Kidney capillary endothelial cell (primary cell): ENCODE measurements around the gene MGME1.
A peak's percentile ranks its signal among the peaks of the same experiment; 100 is the strongest.
"Not testable (repeated sequence)": the region's sequence is repeated elsewhere in the genome, so short reads cannot be mapped to it uniquely, and the experiment has no call there.

Source experiments
- DNase-seq: peaks from one replicate; pipeline ENCODE4 v3.0.0-alpha.2; 2018; ENCODE audit warnings: low spot score

The MGME1 gene

GRCh38 chr20:17960400-17960885 is 8.4 kb upstream of the MGME1 start:
- not testable (repeated sequence) for DNase-seq

- DNase-seq: no peak
Measured at GRCh38 chr20:17960927-17961586, 7.8 kb upstream of the MGME1 start.

GRCh38 chr20:17961587-17961940 is 7.3 kb upstream of the MGME1 start:
- no peak for DNase-seq

GRCh38 chr20:17963114-17963897 is 5.5 kb upstream of the MGME1 start:
- DNase-seq: no peak

GRCh38 chr20:17964073-17964472 is 4.7 kb upstream of the MGME1 start:
- DNase-seq: no peak

- DNase-seq: no peak
Measured at GRCh38 chr20:17964632-17965031, 4.2 kb upstream of the MGME1 start.

GRCh38 chr20:17965042-17965697 is 3.6 kb upstream of the MGME1 start:
- no peak for DNase-seq

- DNase-seq: peak; percentile 63
Measured at GRCh38 chr20:17966432-17967310, 2.1 kb upstream of the MGME1 start.

GRCh38 chr20:17967521-17968365 is 1.1 kb upstream of the MGME1 start:
- no peak for DNase-seq

- DNase-seq: peak; percentile 36
Measured at GRCh38 chr20:17969278-17969883, 563 bp downstream of the MGME1 start.

- peak; percentile 83 for DNase-seq
Measured at GRCh38 chr20:17969884-17970409, 1.1 kb downstream of the MGME1 start.

- DNase-seq: no peak
Measured at GRCh38 chr20:17971300-17972013, 2.6 kb downstream of the MGME1 start.

- no peak for DNase-seq
Measured at GRCh38 chr20:17972121-17972520, 3.3 kb downstream of the MGME1 start.

- DNase-seq: no peak
Measured at GRCh38 chr20:17976305-17976704, 7.5 kb downstream of the MGME1 start.

GRCh38 chr20:17985388-17986018 is 16.7 kb downstream of the MGME1 start:
- no peak for DNase-seq

- no peak for DNase-seq
Measured at GRCh38 chr20:17987988-17988387, 19.2 kb downstream of the MGME1 start.

GRCh38 chr20:17990278-17990972 is 21.6 kb downstream of the MGME1 start:
- DNase-seq: no peak

GRCh38 chr20:17992224-17992637 is 23.4 kb downstream of the MGME1 start:
- DNase-seq: no peak
